DMS 273 (cell line): Measurements from ENCODE around the gene LONP1.
"Not testable (repeated sequence)": the region's sequence is repeated elsewhere in the genome, so short reads cannot be mapped to it uniquely, and the experiment has no call there.

ENCODE experiments used
- DNase-seq: peaks from one replicate; lab custom pipeline; 2025; ENCODE audit not compliant: unreplicated experiment; lab: John Stamatoyannopoulos, UW

LONP1 gene

GRCh38 chr19:5714816-5715215 is 5.1 kb downstream of the LONP1 start:
- no peak for DNase-seq

GRCh38 chr19:5713228-5713627 is 6.7 kb downstream of the LONP1 start:
- no peak for DNase-seq

- DNase-seq, result no peak
Measured at GRCh38 chr19:5711713-5712161, 8.2 kb downstream of the LONP1 start.

GRCh38 chr19:5711025-5711424 is 8.9 kb downstream of the LONP1 start:
- no peak for DNase-seq

GRCh38 chr19:5707576-5708575 is 12.1 kb downstream of the LONP1 start:
- DNase-seq, result no peak

- DNase-seq, result no peak
Measured at GRCh38 chr19:5706876-5707573, 12.9 kb downstream of the LONP1 start.

- DNase-seq, result no peak
Measured at GRCh38 chr19:5705552-5705951, 14.4 kb downstream of the LONP1 start.

GRCh38 chr19:5703819-5704818 is 15.8 kb downstream of the LONP1 start:
- DNase-seq, result no peak

GRCh38 chr19:5702053-5702410 is 17.9 kb downstream of the LONP1 start:
- DNase-seq, result not testable (repeated sequence)

GRCh38 chr19:5700455-5701092 is 19.4 kb downstream of the LONP1 start:
- DNase-seq, result no peak

GRCh38 chr19:5698635-5699422 is 21.1 kb downstream of the LONP1 start:
- no peak for DNase-seq

- DNase-seq, result peak; percentile 62
Measured at GRCh38 chr19:5697890-5698634, 21.9 kb downstream of the LONP1 start.

GRCh38 chr19:5697022-5697889 is 22.7 kb downstream of the LONP1 start:
- DNase-seq, result peak; percentile 72

- DNase-seq, result no peak
Measured at GRCh38 chr19:5696196-5697021, 23.5 kb downstream of the LONP1 start.

GRCh38 chr19:5695649-5696195 is 24.2 kb downstream of the LONP1 start:
- DNase-seq, result peak; percentile 86

- peak; percentile 49 for DNase-seq
Measured at GRCh38 chr19:5694956-5695648, 24.8 kb downstream of the LONP1 start.
